Suprapubic skin (tissue), 3 donors: Measurements from ENCODE around the gene NPC1L1.

Experiments
- POLR2A ChIP-seq, 2 donors: fragments of 450-650 bp; IDR thresholded peaks; one replicate each; pipeline ENCODE4 v1.6.1; 2017; ENCODE audit warnings: antibody characterized with exemption in 2 of 2, mild to moderate bottlenecking in 2 of 2, moderate library complexity in 2 of 2
- TF ChIP-seq, protein P1 (sequence below), 2 donors: fragments of 200-600 bp in 1 of 2; fragments of 450-650 bp in 1 of 2; sonication (generic) in 1 of 2; IDR thresholded peaks; one replicate each; pipeline ENCODE4 v1.5.1; 2016 to 2019; ENCODE audit warnings: antibody characterized with exemption in 2 of 2, mild to moderate bottlenecking in 1 of 2, moderate library complexity in 1 of 2

DNA sequence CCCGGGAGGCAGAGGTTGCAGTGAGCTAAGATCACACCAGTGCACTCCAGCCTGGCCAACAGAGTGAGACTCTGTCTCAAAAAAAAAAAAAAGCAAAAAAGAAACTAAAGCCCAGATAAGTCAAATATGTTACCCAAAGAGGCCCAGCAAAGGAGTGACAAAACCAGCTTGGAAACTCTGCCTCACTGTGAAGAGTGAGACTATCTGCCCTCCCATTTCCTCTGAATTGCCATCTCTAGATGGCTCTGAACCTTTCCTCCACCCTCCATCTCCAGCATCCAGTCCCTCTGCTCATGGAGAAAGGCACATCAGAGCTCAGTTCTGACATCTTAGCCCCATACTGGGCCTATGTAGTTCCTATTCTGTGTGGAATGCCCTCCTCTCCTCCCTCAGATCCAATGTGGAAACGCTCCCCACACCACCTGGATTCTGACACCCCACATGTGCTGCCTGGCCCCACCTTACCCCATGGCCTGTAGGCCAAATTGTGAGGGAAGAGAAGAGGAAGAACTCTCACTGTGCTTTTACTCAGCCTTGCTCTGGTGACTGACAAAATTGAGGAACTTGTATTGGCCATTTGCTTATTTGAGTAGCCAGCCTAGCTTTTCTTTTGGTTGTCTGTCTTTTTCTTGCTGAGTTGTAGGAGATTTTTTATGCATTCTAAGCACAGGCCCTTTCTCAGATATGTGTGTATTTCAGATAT, 32.7 kb downstream of the NPC1L1 start:
- TF ChIP-seq, protein P1, sequence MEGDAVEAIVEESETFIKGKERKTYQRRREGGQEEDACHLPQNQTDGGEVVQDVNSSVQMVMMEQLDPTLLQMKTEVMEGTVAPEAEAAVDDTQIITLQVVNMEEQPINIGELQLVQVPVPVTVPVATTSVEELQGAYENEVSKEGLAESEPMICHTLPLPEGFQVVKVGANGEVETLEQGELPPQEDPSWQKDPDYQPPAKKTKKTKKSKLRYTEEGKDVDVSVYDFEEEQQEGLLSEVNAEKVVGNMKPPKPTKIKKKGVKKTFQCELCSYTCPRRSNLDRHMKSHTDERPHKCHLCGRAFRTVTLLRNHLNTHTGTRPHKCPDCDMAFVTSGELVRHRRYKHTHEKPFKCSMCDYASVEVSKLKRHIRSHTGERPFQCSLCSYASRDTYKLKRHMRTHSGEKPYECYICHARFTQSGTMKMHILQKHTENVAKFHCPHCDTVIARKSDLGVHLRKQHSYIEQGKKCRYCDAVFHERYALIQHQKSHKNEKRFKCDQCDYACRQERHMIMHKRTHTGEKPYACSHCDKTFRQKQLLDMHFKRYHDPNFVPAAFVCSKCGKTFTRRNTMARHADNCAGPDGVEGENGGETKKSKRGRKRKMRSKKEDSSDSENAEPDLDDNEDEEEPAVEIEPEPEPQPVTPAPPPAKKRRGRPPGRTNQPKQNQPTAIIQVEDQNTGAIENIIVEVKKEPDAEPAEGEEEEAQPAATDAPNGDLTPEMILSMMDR (IDR thresholded peaks at IDR 0.05) = no peak
- no peak for TF ChIP-seq POLR2A (IDR thresholded peaks at IDR 0.05)
